Natural killer cell (primary cell): Measurements from ENCODE around the gene IFT20. TPM values are rescaled to one million over a fixed set of nuclear protein-coding genes. Genes with fewer than 3 reads are reported as not detected.

ENCODE experiments used
- ATAC-seq, 3 donors: fragments of 150-1000 bp in 2 of 3; fragments of 200-7000 bp in 1 of 3; cut with Tn5 transposase; 1 replicate in 1 of 3; 2 replicates in 2 of 3; pipeline ENCODE4 v1.10.0; 2021; ENCODE audit warnings: mild to moderate bottlenecking in 2 of 3, moderate library complexity in 2 of 3
- DNase-seq, 2 donors: peaks; one replicate each; pipeline versions ENCODE4 v3.0.0 to v3.0.0-alpha.2; 2013 to 2021; ENCODE audit warnings: mixed read lengths in 1 of 2
- H3K27ac ChIP-seq: one replicate; pipeline ENCODE4 v1.5.1; 2013; ENCODE audit warnings: mild to moderate bottlenecking, low read length
- H3K27me3 ChIP-seq: one replicate; pipeline ENCODE4 v1.6.1; 2013; ENCODE audit warnings: low read length; ENCODE audit not compliant: control insufficient read depth, insufficient read depth
- H3K36me3 ChIP-seq: one replicate; pipeline ENCODE4 v1.6.1; 2013; ENCODE audit warnings: low read length; ENCODE audit not compliant: control insufficient read depth, insufficient read depth
- H3K4me1 ChIP-seq: one replicate; pipeline ENCODE4 v1.6.1; 2013; ENCODE audit warnings: low read length; ENCODE audit not compliant: control insufficient read depth, insufficient read depth
- H3K4me3 ChIP-seq: one replicate; pipeline ENCODE4 v1.5.1; 2013; ENCODE audit warnings: low read length
- H3K9me3 ChIP-seq: one replicate; pipeline ENCODE4 v1.6.1; 2013; ENCODE audit warnings: low read length; ENCODE audit not compliant: control insufficient read depth, insufficient read depth
- H3K27ac Mint-ChIP-seq, 2 donors: one replicate each; pipeline ENCODE4 v1.8.0; 2022; ENCODE audit warnings: mild to moderate bottlenecking in 2 of 2, mixed read lengths in 2 of 2, moderate library complexity in 1 of 2
- H3K27me3 Mint-ChIP-seq, 2 donors: one replicate each; pipeline ENCODE4 v1.8.0; 2022; ENCODE audit warnings: low read depth in 2 of 2, mixed read lengths in 2 of 2
- H3K36me3 Mint-ChIP-seq: one replicate; pipeline ENCODE4 v1.8.0; 2022; ENCODE audit warnings: mixed read lengths
- H3K4me1 Mint-ChIP-seq, 2 donors: one replicate each; pipeline ENCODE4 v1.8.0; 2022; ENCODE audit warnings: mixed read lengths in 2 of 2
- H3K4me3 Mint-ChIP-seq: one replicate; pipeline ENCODE4 v1.8.0; 2022; ENCODE audit warnings: mild to moderate bottlenecking, moderate library complexity, mixed read lengths
- H3K9me3 Mint-ChIP-seq, 2 donors: one replicate each; pipeline ENCODE4 v1.8.0; 2022; ENCODE audit warnings: mixed read lengths in 2 of 2
- CTCF ChIP-seq: fragments of 200-600 bp; IDR thresholded peaks from one replicate; pipeline ENCODE4 v1.8.0; 2022; ENCODE audit warnings: antibody characterized with exemption
- WGBS: methylation state at CpG from one replicate; pipeline ENCODE4 v1.1.7; 2013; ENCODE audit warnings: missing lambda C conversion rate; ENCODE audit not compliant: insufficient coverage; 5-methylcytosine and 5-hydroxymethylcytosine counted together
- intact Hi-C: fragments of 100-400 bp; cut with micrococcal nuclease; formaldehyde crosslinking; loops from one replicate; pipeline ENCODE4 v1.14.2; 2022
- total RNA-seq, 4 donors: library from RNA; stranded (reverse); fragments of 120-200 nt in 1 of 4; gene quantifications; one replicate each; pipeline versions ENCODE4 v1.2.3 to v1.2.4, GENCODE V29; 2013 to 2022

The IFT20 gene
- total RNA-seq, 3 donors from 2014 or later (not counting 1 experiment from before 2014, with no cell fraction given) = 50.0 to 109 (median 68.6) TPM

DNA sequence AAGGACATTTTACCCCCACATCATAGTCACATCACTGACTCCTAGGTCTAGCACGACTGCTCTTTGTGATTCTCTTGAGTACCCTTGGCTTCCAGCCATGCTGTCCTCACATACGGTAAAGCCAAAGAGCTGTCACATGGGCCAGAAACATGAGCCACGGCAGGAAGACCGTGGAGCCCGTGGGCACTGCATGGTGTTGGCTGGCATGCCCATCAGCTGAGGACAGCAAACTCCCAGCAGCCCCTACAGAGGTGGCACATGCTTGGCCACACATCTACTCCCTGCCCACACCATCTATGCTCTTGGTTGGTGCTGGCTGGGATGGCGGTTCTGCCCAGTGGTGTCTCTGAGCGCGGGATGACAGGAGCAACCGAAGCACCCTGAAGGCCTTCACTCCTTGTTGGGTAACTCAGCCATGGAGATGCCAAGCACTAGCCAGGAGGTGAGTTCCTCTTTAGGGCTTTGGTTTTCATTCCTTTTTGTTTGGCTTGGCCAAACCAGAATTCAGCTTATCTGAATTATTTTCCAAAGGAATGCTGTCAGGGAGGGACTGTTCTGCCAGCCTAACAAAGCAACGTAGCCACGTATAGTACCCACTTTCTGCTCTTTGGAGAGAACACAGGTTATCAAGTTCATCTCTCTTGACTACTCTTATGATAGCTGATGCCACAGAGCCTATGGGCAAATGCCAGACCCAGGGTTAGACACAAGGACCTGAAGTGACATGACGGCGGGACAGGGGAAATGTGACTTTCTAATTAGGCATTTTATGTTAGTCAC lies 10.3 kb upstream of the IFT20 start:
- intact Hi-C loops = no loop called here
- Histone ChIP-seq H3K27me3 (no peaks in the 10 kb centered on the region), H3K4me1 (no peaks in the 10 kb centered on the region), H3K27ac (no peak overlapping the region), H3K4me3 (no peak overlapping the region), H3K9me3 (no peaks in the 10 kb centered on the region), H3K36me3 (peaks cover 81% of the 10 kb centered on the region)
- ATAC-seq = no peak
- H3K9me3 Mint-ChIP-seq = no peaks in the 10 kb centered on the region
- no peak overlapping the region for H3K27ac Mint-ChIP-seq
- no peak for DNase-seq
- no peaks in the 10 kb centered on the region for H3K27me3 Mint-ChIP-seq
- TF ChIP-seq CTCF = no peak
- WGBS = 92% methylated on average over 13 of the region's 13 CpGs
- H3K36me3 Mint-ChIP-seq = no peaks in the 10 kb centered on the region
- no peaks in the 10 kb centered on the region for H3K4me1 Mint-ChIP-seq
- H3K4me3 Mint-ChIP-seq = no peak overlapping the region

GRCh38 chr17:28344435-28344901 lies 9.2 kb upstream of the IFT20 start:
- no peak overlapping the region for H3K4me3 ChIP-seq
- no peaks in the 10 kb centered on the region for H3K27me3 ChIP-seq
- intact Hi-C loops = no loop called here
- TF ChIP-seq CTCF = no peak
- Mint-ChIP-seq H3K27ac (no peak overlapping the region), H3K27me3 (no peaks in the 10 kb centered on the region), H3K9me3 (no peaks in the 10 kb centered on the region), H3K4me3 (no peak overlapping the region), H3K36me3 (no peaks in the 10 kb centered on the region), H3K4me1 (no peaks in the 10 kb centered on the region)
- ATAC-seq (no peak), DNase-seq (no peak)
- no peak overlapping the region for H3K27ac ChIP-seq
- no peaks in the 10 kb centered on the region for H3K4me1 ChIP-seq
- peaks cover 75% of the 10 kb centered on the region for H3K36me3 ChIP-seq
- 97% methylated on average over 19 of the region's 19 CpGs for WGBS
- H3K9me3 ChIP-seq = no peaks in the 10 kb centered on the region

DNA sequence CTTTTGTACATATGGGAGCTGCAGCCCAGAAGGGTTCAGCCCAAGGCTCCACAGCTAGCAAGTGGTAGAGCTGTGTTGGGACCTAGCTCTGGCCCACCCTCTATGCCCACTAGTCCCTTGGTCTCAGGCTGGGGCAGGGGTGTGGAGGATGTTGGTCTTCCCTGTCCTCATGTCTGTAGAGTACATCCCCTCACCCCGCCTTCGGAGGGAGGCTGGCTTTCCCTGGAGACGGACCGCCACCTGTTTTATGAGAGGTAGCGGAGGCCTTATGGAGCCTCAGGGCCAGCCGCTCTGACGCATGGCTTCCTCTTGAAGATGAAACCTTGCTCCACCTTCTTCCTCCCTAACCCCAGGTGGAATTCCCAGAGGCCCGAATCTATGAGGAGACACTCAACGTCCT lies 8.7 kb upstream of the IFT20 start:
- intact Hi-C loops = no loop called here
- WGBS = 97% methylated on average over 9 of the region's 9 CpGs
- no peaks in the 10 kb centered on the region for H3K27me3 Mint-ChIP-seq
- H3K27ac Mint-ChIP-seq = no peak overlapping the region
- no peaks in the 10 kb centered on the region for H3K4me1 ChIP-seq
- DNase-seq (no peak), ATAC-seq (no peak)
- no peak overlapping the region for H3K4me3 Mint-ChIP-seq
- no peaks in the 10 kb centered on the region for H3K9me3 Mint-ChIP-seq
- H3K9me3 ChIP-seq = no peaks in the 10 kb centered on the region
- TF ChIP-seq CTCF = no peak
- peaks cover 75% of the 10 kb centered on the region for H3K36me3 ChIP-seq
- no peaks in the 10 kb centered on the region for H3K4me1 Mint-ChIP-seq
- no peak overlapping the region for H3K27ac ChIP-seq
- H3K4me3 ChIP-seq = no peak overlapping the region
- H3K27me3 ChIP-seq = no peaks in the 10 kb centered on the region
- no peaks in the 10 kb centered on the region for H3K36me3 Mint-ChIP-seq
